ENCODE data around the gene ELK3. TPM values are rescaled to one million over a fixed set of nuclear protein-coding genes. Genes with fewer than 3 reads are reported as not detected.
A peak's percentile ranks its signal among the peaks of the same experiment; 100 is the strongest.

The ELK3 gene
- total and polyA plus RNA-seq, 7 donors: 3.7 to 13.9 (median 9.6) TPM

DNA sequence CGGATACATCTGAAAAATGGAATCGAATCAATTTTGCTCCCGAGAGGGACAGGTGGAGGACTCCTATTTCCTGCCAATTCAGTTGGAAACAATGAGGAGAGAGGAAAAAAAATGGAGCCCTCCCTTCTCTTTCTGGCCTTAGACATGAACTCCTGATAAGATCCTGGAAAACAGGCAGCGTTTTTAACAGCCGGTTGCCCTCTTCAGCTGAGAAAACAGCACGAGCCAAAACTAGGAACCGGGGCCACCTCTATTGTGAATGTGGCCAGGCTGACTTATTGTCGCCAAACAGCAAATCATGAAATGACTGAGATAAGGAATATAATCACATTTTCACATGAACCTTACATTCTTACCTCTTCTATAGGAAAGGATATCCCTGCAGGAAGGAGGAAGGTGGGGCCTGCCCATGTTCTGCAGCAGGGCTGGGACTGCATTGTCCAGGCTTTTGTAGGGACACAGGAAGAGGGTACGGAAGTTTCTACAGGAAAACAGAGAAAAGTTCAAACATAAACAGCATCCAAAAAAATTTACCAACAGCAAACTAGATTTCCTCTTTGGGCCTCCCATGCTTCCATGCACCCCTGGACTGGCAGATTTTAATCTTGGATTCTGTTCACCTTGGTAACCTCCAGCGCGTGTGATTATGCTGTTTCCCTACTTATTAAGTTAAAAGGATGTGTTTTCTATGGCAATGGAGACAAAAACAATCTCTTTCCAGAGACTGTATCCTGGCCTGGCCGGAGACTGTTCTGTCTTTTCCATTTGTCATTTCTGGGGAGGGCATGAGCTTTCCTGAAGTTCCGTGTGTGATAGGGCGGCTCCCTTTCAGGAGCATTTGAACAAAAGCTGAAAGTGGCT is 29.0 kb upstream of the ELK3 start:
- WGBS, 3 donors: 47 to 55% (median 51%) methylated on average over 14 of the region's 14 CpGs
- Histone ChIP-seq H3K27me3 (ENCODE audit: insufficient read depth in 3 of 3, low read length in 2 of 3) (no peaks in the 10 kb centered on the region), H3K9me3 (no peaks in the 10 kb centered on the region), H3K4me1 (no peaks in the 10 kb centered on the region), H3K27ac (peak overlapping the region; percentile 53), H3K4me3 (no peak overlapping the region), H3K36me3 (ENCODE audit: insufficient read depth in 1 of 2, low read depth in 1 of 2) (no peaks in the 10 kb centered on the region)
- DNase-seq (no peak), ATAC-seq (peak in 3 of 4 donors; percentile 30 to 44 (median 42))
- TF ChIP-seq, protein P1, sequence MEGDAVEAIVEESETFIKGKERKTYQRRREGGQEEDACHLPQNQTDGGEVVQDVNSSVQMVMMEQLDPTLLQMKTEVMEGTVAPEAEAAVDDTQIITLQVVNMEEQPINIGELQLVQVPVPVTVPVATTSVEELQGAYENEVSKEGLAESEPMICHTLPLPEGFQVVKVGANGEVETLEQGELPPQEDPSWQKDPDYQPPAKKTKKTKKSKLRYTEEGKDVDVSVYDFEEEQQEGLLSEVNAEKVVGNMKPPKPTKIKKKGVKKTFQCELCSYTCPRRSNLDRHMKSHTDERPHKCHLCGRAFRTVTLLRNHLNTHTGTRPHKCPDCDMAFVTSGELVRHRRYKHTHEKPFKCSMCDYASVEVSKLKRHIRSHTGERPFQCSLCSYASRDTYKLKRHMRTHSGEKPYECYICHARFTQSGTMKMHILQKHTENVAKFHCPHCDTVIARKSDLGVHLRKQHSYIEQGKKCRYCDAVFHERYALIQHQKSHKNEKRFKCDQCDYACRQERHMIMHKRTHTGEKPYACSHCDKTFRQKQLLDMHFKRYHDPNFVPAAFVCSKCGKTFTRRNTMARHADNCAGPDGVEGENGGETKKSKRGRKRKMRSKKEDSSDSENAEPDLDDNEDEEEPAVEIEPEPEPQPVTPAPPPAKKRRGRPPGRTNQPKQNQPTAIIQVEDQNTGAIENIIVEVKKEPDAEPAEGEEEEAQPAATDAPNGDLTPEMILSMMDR (IDR thresholded peaks at IDR 0.05): no peak
- intact Hi-C loops (cut with DNase I): no loop called here

DNA sequence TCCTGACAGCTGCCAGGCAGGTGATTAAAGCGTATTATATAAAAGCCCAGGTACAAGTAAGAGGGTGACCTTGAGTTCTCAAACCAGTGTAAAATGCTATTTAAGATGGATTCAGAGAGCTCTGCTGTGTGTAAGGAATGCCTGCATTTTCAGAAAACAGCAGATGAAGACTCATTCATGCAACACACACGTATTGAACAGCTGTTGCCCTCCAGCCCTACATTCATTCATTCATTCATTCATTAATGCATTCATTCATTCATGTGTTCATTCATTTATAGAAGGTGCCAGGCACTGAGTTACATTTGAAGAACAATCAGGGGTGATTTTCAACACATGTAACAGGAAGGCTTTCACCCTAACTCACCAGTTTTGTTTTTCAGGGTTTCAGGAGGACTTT is 27.4 kb upstream of the ELK3 start:
- Histone ChIP-seq H3K36me3 (ENCODE audit: insufficient read depth in 1 of 2, low read depth in 1 of 2) (no peaks in the 10 kb centered on the region), H3K4me1 (no peaks in the 10 kb centered on the region), H3K9me3 (no peaks in the 10 kb centered on the region), H3K4me3 (no peak overlapping the region), H3K27me3 (ENCODE audit: insufficient read depth in 3 of 3, low read length in 2 of 3) (no peaks in the 10 kb centered on the region), H3K27ac (no peak overlapping the region)
- 77 to 87% (median 81%) methylated on average over 2 of the region's 2 CpGs for WGBS, 3 donors
- DNase-seq: no peak
- intact Hi-C loops (cut with DNase I): no loop called here
- TF ChIP-seq, protein P1 (IDR thresholded peaks at IDR 0.05): no peak
- ATAC-seq: no peak

DNA sequence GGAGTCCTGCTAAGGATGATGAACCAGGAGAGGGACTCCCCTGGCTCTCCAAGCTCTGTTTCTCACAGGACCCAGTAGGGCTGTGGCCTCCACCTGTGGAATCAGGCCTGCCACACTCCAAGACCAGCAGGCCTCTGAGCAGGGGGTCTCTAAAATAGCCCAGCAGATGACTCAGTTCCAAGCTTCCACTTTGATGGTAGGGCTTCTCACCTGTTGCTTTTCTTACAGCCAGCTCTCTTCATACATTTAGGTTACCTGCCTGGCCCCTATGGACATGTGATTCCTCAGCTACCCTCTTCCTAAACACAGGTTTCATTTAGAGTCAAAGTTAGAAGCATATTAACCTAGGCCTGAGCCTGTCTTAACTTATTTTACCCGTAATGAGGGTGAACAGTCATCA is 26.7 kb upstream of the ELK3 start:
- TF ChIP-seq, protein P1 (IDR thresholded peaks at IDR 0.05): no peak
- Histone ChIP-seq H3K27me3 (ENCODE audit: insufficient read depth in 3 of 3, low read length in 2 of 3) (no peaks in the 10 kb centered on the region), H3K4me1 (no peaks in the 10 kb centered on the region), H3K36me3 (ENCODE audit: insufficient read depth in 1 of 2, low read depth in 1 of 2) (no peaks in the 10 kb centered on the region), H3K27ac (no peak overlapping the region), H3K4me3 (no peak overlapping the region), H3K9me3 (no peaks in the 10 kb centered on the region)
- WGBS, 3 donors: 85 to 95% (median 93%) methylated on average over 1 of the region's 1 CpG
- ATAC-seq (no peak), DNase-seq (no peak)
- intact Hi-C loops (cut with DNase I): no loop called here

DNA sequence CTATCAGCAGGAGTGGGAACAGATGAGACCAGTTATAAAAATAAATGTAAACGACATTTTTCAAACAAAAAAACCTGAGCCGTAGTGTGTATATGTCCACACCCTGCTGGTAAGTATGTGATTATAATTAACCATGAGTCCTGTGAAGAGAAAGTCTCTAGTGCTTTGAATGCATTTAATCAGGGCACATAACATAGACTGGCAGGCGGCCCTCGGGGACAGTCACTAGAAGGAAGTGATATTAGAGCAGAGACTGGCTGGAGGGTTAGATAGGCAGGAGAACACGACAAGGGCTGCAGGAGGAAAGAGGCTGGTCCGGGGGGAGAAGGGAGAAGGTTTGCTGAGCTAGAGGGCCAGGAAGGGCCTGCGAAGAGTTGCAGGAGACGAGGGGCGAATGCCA is 23.8 kb upstream of the ELK3 start:
- WGBS, 3 donors: 42 to 48% (median 44%) methylated on average over 9 of the region's 9 CpGs
- H3K4me1 ChIP-seq: no peaks in the 10 kb centered on the region
- H3K27me3 ChIP-seq (ENCODE audit: insufficient read depth in 3 of 3, low read length in 2 of 3): peaks cover 0 to 5% (median 0%) of the 10 kb centered on the region in 3 donors
- no peaks in the 10 kb centered on the region for H3K36me3 ChIP-seq (ENCODE audit: insufficient read depth in 1 of 2, low read depth in 1 of 2)
- ATAC-seq (peak in 1 of 4 donors; percentile 37), DNase-seq (no peak)
- no peak overlapping the region for H3K4me3 ChIP-seq
- H3K9me3 ChIP-seq: no peaks in the 10 kb centered on the region
- H3K27ac ChIP-seq: no peak overlapping the region
- TF ChIP-seq, protein P1 (IDR thresholded peaks at IDR 0.05): no peak
- intact Hi-C loops (cut with DNase I): no loop called here

Data from psoas muscle (tissue), 8 donors.